AG04450 (cell line): ENCODE measurements around the gene UCP2. TPM values are rescaled to one million over a fixed set of nuclear protein-coding genes. Genes with fewer than 3 reads are reported as not detected.

Source experiments
- CTCF ChIA-PET: fragments of 300-600, 350-600 bp; formaldehyde crosslinking; extraction: SDS; loops from one replicate; lab custom pipeline; 2022; ENCODE audit warnings: antibody characterized with exemption, inconsistent platforms; lab: Charles Lee
- POLR2A ChIA-PET: fragments of 350-600 bp; formaldehyde crosslinking; extraction: SDS; loops from one replicate; lab custom pipeline; 2021; ENCODE audit warnings: antibody characterized with exemption, inconsistent platforms; lab: Yijun Ruan, JAX
- DNase-seq: peaks from one replicate; pipeline ENCODE4 v3.0.0-alpha.2; 2011; ENCODE audit warnings: low read depth, low spot score
- H3K27ac ChIP-seq: one replicate; pipeline ENCODE4 v1.5.1; 2012; ENCODE audit warnings: low read depth, low read length, control low read depth
- H3K27me3 ChIP-seq: one replicate; pipeline ENCODE4 v1.6.0; 2012; ENCODE audit warnings: low read length; ENCODE audit not compliant: control insufficient read depth, insufficient read depth
- H3K4me3 ChIP-seq: 2 replicates; pipeline ENCODE4 v1.5.1; 2011; ENCODE audit warnings: mild to moderate bottlenecking, low read depth, low read length, control low read depth
- H3K9me3 ChIP-seq: 2 replicates; pipeline ENCODE4 v1.5.1; 2012; ENCODE audit warnings: low read length; ENCODE audit not compliant: control insufficient read depth, insufficient read depth
- CTCF ChIP-seq: IDR thresholded peaks from 2 replicates; pipeline ENCODE4 v1.5.1; 2011; ENCODE audit warnings: low read depth, low read length, control low read depth, inconsistent platforms
- polyA plus RNA-seq: library from polyadenylated mRNA; depleted of rRNA; stranded (reverse); fragments of >200 nt; gene quantifications from 2 replicates; pipeline ENCODE4 v1.2.3, GENCODE V29; 2011

The UCP2 gene
- polyA plus RNA-seq, 1 experiment: 4.7 TPM

GRCh38 chr11:73998846-73999575 is 16.4 kb upstream of the UCP2 start:
- H3K4me3 ChIP-seq: no peak overlapping the region
- no peaks in the 10 kb centered on the region for H3K27me3 ChIP-seq
- no peak for DNase-seq
- ChIA-PET POLR2A (no interaction called here), CTCF (no interaction called here)
- H3K9me3 ChIP-seq: no peaks in the 10 kb centered on the region
- H3K27ac ChIP-seq: no peak overlapping the region
- no peak for TF ChIP-seq CTCF

- no peak overlapping the region for H3K4me3 ChIP-seq
- TF ChIP-seq CTCF: no peak
- ChIA-PET CTCF (interaction anchor here (0.5 kb wide), 1 partner anchor 1148 kb away, joined by 6 read pairs; no protein-coding TSS in a partner anchor), POLR2A (no interaction called here)
- no peaks in the 10 kb centered on the region for H3K27me3 ChIP-seq
- DNase-seq: no peak
- H3K27ac ChIP-seq: no peak overlapping the region
- no peaks in the 10 kb centered on the region for H3K9me3 ChIP-seq
These were observed 14.6 kb upstream of the UCP2 start for GRCh38 chr11:73997120-73997770.

- DNase-seq: no peak
- Histone ChIP-seq H3K27me3 (peaks cover under 1% of the 10 kb centered on the region), H3K4me3 (no peak overlapping the region), H3K9me3 (no peaks in the 10 kb centered on the region), H3K27ac (no peak overlapping the region)
- ChIA-PET POLR2A (no interaction called here), CTCF (no interaction called here)
- TF ChIP-seq CTCF: no peak
These were observed 13.6 kb upstream of the UCP2 start for GRCh38 chr11:73996161-73996747.

GRCh38 chr11:73995731-73996130 is 13.1 kb upstream of the UCP2 start:
- H3K27me3 ChIP-seq: peaks cover 5% of the 10 kb centered on the region
- no peaks in the 10 kb centered on the region for H3K9me3 ChIP-seq
- DNase-seq: no peak
- POLR2A ChIA-PET: no interaction called here
- CTCF ChIA-PET: no interaction called here
- no peak overlapping the region for H3K27ac ChIP-seq
- no peak for TF ChIP-seq CTCF
- no peak overlapping the region for H3K4me3 ChIP-seq

GRCh38 chr11:73995247-73995646 is 12.6 kb upstream of the UCP2 start:
- H3K9me3 ChIP-seq: no peaks in the 10 kb centered on the region

More at GRCh38 chr11:73995247-73995646, 12.6 kb upstream of the UCP2 start:
- Histone ChIP-seq H3K27ac (no peak overlapping the region), H3K27me3 (peaks cover 5% of the 10 kb centered on the region), H3K4me3 (no peak overlapping the region)
- ChIA-PET CTCF (no interaction called here), POLR2A (no interaction called here)
- no peak for DNase-seq
- TF ChIP-seq CTCF: no peak
